ENCODE data around the gene METTL9. TPM values are rescaled to one million over a fixed set of nuclear protein-coding genes. Genes with fewer than 3 reads are reported as not detected.
"Not testable (repeated sequence)": the region's sequence is repeated elsewhere in the genome, so short reads cannot be mapped to it uniquely, and the experiment has no call there.

METTL9 gene
- total RNA-seq, 6 experiments from 2014 or later, result 9.6 to 29.3 (median 15.5) TPM

- WGBS (ENCODE audit: insufficient coverage, low coverage, low lambda C conversion rate, missing lambda C conversion rate), result 56% methylated on average over 5 of the region's 5 CpGs
- intact Hi-C loops (cut with DNase I), result loop anchor here in 1 of 2 donors (10.0 kb wide), 1 partner anchor 47 kb away; no protein-coding TSS in a partner anchor
- not testable (repeated sequence) for H3K4me3 ChIP-seq, ATAC-seq, H3K9me3 ChIP-seq, H3K27me3 ChIP-seq, DNase-seq, H3K36me3 ChIP-seq
- Histone ChIP-seq H3K4me1 (peaks cover 0 to 16% (median 0%) of the 10 kb centered on the region in 4 donors), H3K27ac (peak overlapping the region in 1 of 3 donors; percentile 18)
Measured at GRCh38 chr16:21631951-21632575, 32.7 kb downstream of the METTL9 start.

GRCh38 chr16:21634216-21634615 is 34.8 kb downstream of the METTL9 start:
- peak in 1 of 4 donors; percentile 46 for ATAC-seq
- TF ChIP-seq POLR2A (IDR thresholded peaks at IDR 0.05) (no peak), CTCF (IDR thresholded peaks at IDR 0.05) (no peak)
- DNase-seq, result peak in 1 of 3 donors; percentile 29

GRCh38 chr16:21635694-21636093 is 36.3 kb downstream of the METTL9 start:
- not testable (repeated sequence) for H3K36me3 ChIP-seq, H3K9me3 ChIP-seq, DNase-seq, H3K4me3 ChIP-seq, ATAC-seq, H3K27me3 ChIP-seq, H3K27ac ChIP-seq
- H3K4me1 ChIP-seq, result peaks cover 0 to 16% (median 0%) of the 10 kb centered on the region in 4 donors
- WGBS (ENCODE audit: insufficient coverage, low coverage, low lambda C conversion rate, missing lambda C conversion rate), result 100% methylated on average over 7 of the region's 9 CpGs
- intact Hi-C loops (cut with DNase I), result loop anchor here (5.0 to 10.0 kb wide), 2 partner anchors 48 to 51 kb away; no protein-coding TSS in a partner anchor

More at GRCh38 chr16:21634216-21634615, 34.8 kb downstream of the METTL9 start:
- Histone ChIP-seq H3K4me1 (peaks cover 0 to 16% (median 0%) of the 10 kb centered on the region in 4 donors), H3K27me3 (no peaks in the 10 kb centered on the region), H3K4me3 (no peak overlapping the region), H3K36me3 (no peaks in the 10 kb centered on the region), H3K27ac (peak overlapping the region in 1 of 3 donors; percentile 33), H3K9me3 (no peaks in the 10 kb centered on the region)
- 21% methylated on average over 4 of the region's 5 CpGs for WGBS (ENCODE audit: insufficient coverage, low coverage, low lambda C conversion rate, missing lambda C conversion rate)
- intact Hi-C loops (cut with DNase I), result loop anchor here in 1 of 2 donors (10.0 kb wide), 1 partner anchor 49 kb away; no protein-coding TSS in a partner anchor

GRCh38 chr16:21637032-21637968 is 37.9 kb downstream of the METTL9 start:
- ATAC-seq (no peak), DNase-seq (peak in 1 of 3 donors; percentile 25)
- Histone ChIP-seq H3K27ac (no peak overlapping the region), H3K4me3 (no peak overlapping the region), H3K27me3 (no peaks in the 10 kb centered on the region), H3K36me3 (no peaks in the 10 kb centered on the region), H3K9me3 (no peaks in the 10 kb centered on the region), H3K4me1 (peaks cover 0 to 15% (median 0%) of the 10 kb centered on the region in 4 donors)
- WGBS (ENCODE audit: insufficient coverage, low coverage, low lambda C conversion rate, missing lambda C conversion rate), result 91% methylated on average over 16 of the region's 37 CpGs
- no peak for TF ChIP-seq CTCF (IDR thresholded peaks at IDR 0.05)
- intact Hi-C loops (cut with DNase I), result loop anchor here (5.0 to 10.0 kb wide), 2 partner anchors 50 to 52 kb away; no protein-coding TSS in a partner anchor

- Histone ChIP-seq H3K4me1 (peaks cover 0 to 12% (median 0%) of the 10 kb centered on the region in 4 donors), H3K4me3 (no peak overlapping the region), H3K27me3 (no peaks in the 10 kb centered on the region), H3K36me3 (no peaks in the 10 kb centered on the region), H3K27ac (no peak overlapping the region), H3K9me3 (no peaks in the 10 kb centered on the region)
- DNase-seq, result no peak
- ATAC-seq, result peak; percentile 40 to 74 (median 58)
- TF ChIP-seq POLR2A (IDR thresholded peaks at IDR 0.05) (no peak), CTCF (IDR thresholded peaks at IDR 0.05) (no peak)
- intact Hi-C loops (cut with DNase I), result loop anchor here (5.0 to 10.0 kb wide), 2 partner anchors 51 to 54 kb away; no protein-coding TSS in a partner anchor
- 37% methylated on average over 4 of the region's 4 CpGs for WGBS (ENCODE audit: insufficient coverage, low coverage, low lambda C conversion rate, missing lambda C conversion rate)
Measured at GRCh38 chr16:21638573-21638975, 39.2 kb downstream of the METTL9 start.

Measured in right lobe of liver (tissue), 6 donors.